SH-SY5Y (cell line): Measurements from ENCODE around the gene CHD2.

ENCODE experiments used
- GATA2 ChIP-seq: IDR thresholded peaks from 2 replicates; pipeline ENCODE4 v1.6.1; 2011; ENCODE audit warnings: mild to moderate bottlenecking, low read depth, low read length
- GATA3 ChIP-seq: IDR thresholded peaks from 2 replicates; pipeline ENCODE4 v1.6.1; 2011; ENCODE audit warnings: low read depth, mild to moderate bottlenecking, low read length, moderate library complexity

DNA sequence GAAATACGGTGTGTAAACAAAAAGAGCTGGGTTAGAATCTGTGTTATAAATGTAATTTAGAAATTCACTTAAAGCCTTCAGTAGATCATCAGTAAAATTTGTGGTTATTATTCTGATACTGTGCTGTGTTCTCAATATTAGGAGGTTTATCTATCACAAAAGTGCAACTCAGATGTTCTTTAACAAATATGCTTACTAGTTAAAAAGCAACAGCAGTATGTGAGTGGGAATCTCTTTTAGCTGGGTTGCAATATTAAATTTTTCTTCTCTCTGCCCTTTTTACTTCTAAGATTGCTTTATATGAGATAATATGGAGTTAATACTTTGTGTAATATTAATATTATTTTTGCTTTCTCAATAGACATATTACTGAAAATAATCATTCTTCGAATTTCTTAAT, 53.4 kb downstream of the CHD2 start:
- TF ChIP-seq GATA2 (no peak), GATA3 (no peak)
